Esophagus squamous epithelium (tissue), 4 donors: ENCODE results near the gene B4GAT1.

Source experiments
- POLR2A ChIP-seq, 4 donors: fragments of 450-650 bp; IDR thresholded peaks; one replicate each; pipeline ENCODE4 v1.6.1; 2017; ENCODE audit warnings: antibody characterized with exemption in 4 of 4, mild to moderate bottlenecking in 4 of 4, moderate library complexity in 3 of 4
- TF ChIP-seq, protein P1 (sequence below), 6 experiments: fragments of 450-650 bp in 4 of 6; fragments of 200-600 bp in 2 of 6; sonication (generic) in 2 of 6; IDR thresholded peaks; one replicate each; pipeline ENCODE4 v1.5.1; 2016 to 2019; ENCODE audit warnings: antibody characterized with exemption in 6 of 6, mild to moderate bottlenecking in 4 of 6, moderate library complexity in 4 of 6

DNA sequence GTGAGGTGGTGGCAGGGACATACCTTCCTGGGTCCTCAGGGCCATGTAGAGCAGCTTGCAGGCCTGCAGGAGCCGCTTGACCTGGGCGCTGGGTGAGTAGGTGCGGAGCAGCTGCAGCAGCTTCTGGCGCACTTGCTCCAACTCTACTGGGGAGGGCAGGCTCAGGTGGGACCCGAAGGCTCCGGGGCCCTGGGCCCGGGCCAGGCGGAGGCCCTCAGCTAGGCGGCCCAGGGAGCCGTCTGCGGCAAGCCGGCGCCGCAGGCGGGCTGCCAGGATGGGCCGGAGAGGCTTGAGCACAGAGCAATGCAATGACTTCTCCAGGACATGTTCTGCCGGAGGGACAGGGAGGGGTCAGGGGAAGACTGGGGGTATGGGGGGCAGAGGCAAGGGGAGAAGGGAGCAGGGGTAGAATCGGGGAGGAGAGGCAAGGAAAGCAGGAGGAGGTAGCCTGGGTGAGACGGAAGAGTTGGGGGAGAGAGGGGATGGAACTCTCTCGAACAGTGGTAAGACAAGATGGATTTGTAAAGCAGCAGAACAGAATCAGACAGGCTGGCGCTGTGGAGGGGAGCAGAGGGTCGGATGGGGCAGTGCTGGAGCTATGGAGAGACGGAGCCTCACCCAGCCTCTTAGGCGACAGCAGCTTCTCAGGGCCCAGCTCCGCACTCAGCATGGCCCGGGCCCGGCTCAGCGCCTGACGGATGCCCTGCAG is 13.4 kb downstream of the B4GAT1 start:
- TF ChIP-seq, protein P1, sequence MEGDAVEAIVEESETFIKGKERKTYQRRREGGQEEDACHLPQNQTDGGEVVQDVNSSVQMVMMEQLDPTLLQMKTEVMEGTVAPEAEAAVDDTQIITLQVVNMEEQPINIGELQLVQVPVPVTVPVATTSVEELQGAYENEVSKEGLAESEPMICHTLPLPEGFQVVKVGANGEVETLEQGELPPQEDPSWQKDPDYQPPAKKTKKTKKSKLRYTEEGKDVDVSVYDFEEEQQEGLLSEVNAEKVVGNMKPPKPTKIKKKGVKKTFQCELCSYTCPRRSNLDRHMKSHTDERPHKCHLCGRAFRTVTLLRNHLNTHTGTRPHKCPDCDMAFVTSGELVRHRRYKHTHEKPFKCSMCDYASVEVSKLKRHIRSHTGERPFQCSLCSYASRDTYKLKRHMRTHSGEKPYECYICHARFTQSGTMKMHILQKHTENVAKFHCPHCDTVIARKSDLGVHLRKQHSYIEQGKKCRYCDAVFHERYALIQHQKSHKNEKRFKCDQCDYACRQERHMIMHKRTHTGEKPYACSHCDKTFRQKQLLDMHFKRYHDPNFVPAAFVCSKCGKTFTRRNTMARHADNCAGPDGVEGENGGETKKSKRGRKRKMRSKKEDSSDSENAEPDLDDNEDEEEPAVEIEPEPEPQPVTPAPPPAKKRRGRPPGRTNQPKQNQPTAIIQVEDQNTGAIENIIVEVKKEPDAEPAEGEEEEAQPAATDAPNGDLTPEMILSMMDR (IDR thresholded peaks at IDR 0.05): no peak
- no peak for TF ChIP-seq POLR2A (IDR thresholded peaks at IDR 0.05)
